ENCODE data around the gene CARS1. TPM values are rescaled to one million over a fixed set of nuclear protein-coding genes. Genes with fewer than 3 reads are reported as not detected.

The CARS1 gene
- total and polyA plus RNA-seq, 9 of the 15 experiments (the other 6 are each of a cell fraction or from before 2014, with no cell fraction given), result 14.4 to 106 (median 73.6) TPM

- TF ChIP-seq ATF3 (IDR thresholded peaks at IDR 0.05), result peak; percentile 95
- no peak; the same call in 1 of the 2 replicates for TF ChIP-seq ATF3 (CRISPR knock-in tag; conservative IDR thresholded peaks at IDR 0.05)
- no peak for TF ChIP-seq ZNF212 (CRISPR knock-in tag; IDR thresholded peaks at IDR 0.05)
- peak; percentile 88 for TF ChIP-seq SMARCE1 (IDR thresholded peaks at IDR 0.05)
- no peak for TF ChIP-seq NR2C2 (CRISPR knock-in tag; IDR thresholded peaks at IDR 0.05)
- TF ChIP-seq NR2C2 (tag; IDR thresholded peaks at IDR 0.05), result peak; percentile 55
- TF ChIP-seq CTCF (IDR thresholded peaks at IDR 0.05 in 2 of 3, conservative IDR thresholded peaks at IDR 0.05 in 1 of 3; ENCODE audit: insufficient read depth in 2 of 3, low read depth in 1 of 3, low read length in 3 of 3), result peak; percentile 22 to 61 (median 36); a peak in 4 of 6 replicates
- no peak for TF ChIP-seq NR4A1 (CRISPR knock-in tag; IDR thresholded peaks at IDR 0.05)
- peak; percentile 62; the same call in 1 of the 2 replicates for TF ChIP-seq NR4A1 (tag; IDR thresholded peaks at IDR 0.05)
- no peak for TF ChIP-seq ASH1L (IDR thresholded peaks at IDR 0.05; ENCODE audit: borderline replicate concordance, low read depth, partially characterized antibody)
- TF ChIP-seq SRF (CRISPR knock-in tag; IDR thresholded peaks at IDR 0.05), result peak in 1 of 2 experiments; percentile 77; a peak in 2 of 4 replicates
- TF ChIP-seq MCM2 (IDR thresholded peaks at IDR 0.05; ENCODE audit: low read depth), result no peak
- no peak for TF ChIP-seq PRMT5 (CRISPR knock-in tag; IDR thresholded peaks at IDR 0.05)
- TF ChIP-seq DMBX1 (CRISPR knock-in tag; IDR thresholded peaks at IDR 0.05; ENCODE audit: borderline replicate concordance), result peak; percentile 57; the same call in 1 of the 2 replicates
- TF ChIP-seq MEIS2 (IDR thresholded peaks at IDR 0.05; ENCODE audit: partially characterized antibody), result peak; percentile 96
- no peak for TF ChIP-seq PPARD (CRISPR knock-in tag; IDR thresholded peaks at IDR 0.05)
- 0 out of 2 replicates have a peak, but pooled peaks have one; percentile 46 for TF ChIP-seq CREM (IDR thresholded peaks at IDR 0.05; ENCODE audit: low read depth)
- peak in 1 of 2 experiments; percentile 82; a peak in 1 of 4 replicates for TF ChIP-seq RCOR1 (IDR thresholded peaks at IDR 0.05; ENCODE audit: borderline replicate concordance in 1 of 2, low read depth in 2 of 2, low read length in 2 of 2)
- TF ChIP-seq RBFOX2 (IDR thresholded peaks at IDR 0.05; ENCODE audit: low read depth, low read length), result 0 out of 2 replicates have a peak, but pooled peaks have one; percentile 29
- TF ChIP-seq FOXJ3 (CRISPR knock-in tag; IDR thresholded peaks at IDR 0.05), result no peak
- TF ChIP-seq RNF2 (IDR thresholded peaks at IDR 0.05), result 0 out of 2 replicates have a peak, but pooled peaks have one; percentile 47
- peak; percentile 45; a peak in 2 of 4 replicates for TF ChIP-seq FOXK2 (conservative IDR thresholded peaks at IDR 0.05 in 1 of 2, IDR thresholded peaks at IDR 0.05 in 1 of 2; ENCODE audit: low read depth in 2 of 2)
- no peak for TF ChIP-seq STAT5A (IDR thresholded peaks at IDR 0.05; ENCODE audit: borderline replicate concordance, low read length)
- TF ChIP-seq JUND (IDR thresholded peaks at IDR 0.05; ENCODE audit: borderline replicate concordance, low read depth, low read length), result peak; percentile 98
- peak; percentile 97 for TF ChIP-seq JUND (tag; IDR thresholded peaks at IDR 0.05; ENCODE audit: borderline replicate concordance, low read depth, low read length)
- 0 out of 2 replicates have a peak, but pooled peaks have one; percentile 9 for TF ChIP-seq ZBTB7A (IDR thresholded peaks at IDR 0.05; ENCODE audit: borderline replicate concordance, control insufficient read depth, low read depth, low read length)
These were observed 1.8 kb upstream of the CARS1 start (continued) for GRCh38 chr11:3058753-3059664.
